ENCODE measurements around the gene FKBP8. TPM values are rescaled to one million over a fixed set of nuclear protein-coding genes. Genes with fewer than 3 reads are reported as not detected.

The FKBP8 gene
- polyA plus RNA-seq, 1 donor = 138 TPM

DNA sequence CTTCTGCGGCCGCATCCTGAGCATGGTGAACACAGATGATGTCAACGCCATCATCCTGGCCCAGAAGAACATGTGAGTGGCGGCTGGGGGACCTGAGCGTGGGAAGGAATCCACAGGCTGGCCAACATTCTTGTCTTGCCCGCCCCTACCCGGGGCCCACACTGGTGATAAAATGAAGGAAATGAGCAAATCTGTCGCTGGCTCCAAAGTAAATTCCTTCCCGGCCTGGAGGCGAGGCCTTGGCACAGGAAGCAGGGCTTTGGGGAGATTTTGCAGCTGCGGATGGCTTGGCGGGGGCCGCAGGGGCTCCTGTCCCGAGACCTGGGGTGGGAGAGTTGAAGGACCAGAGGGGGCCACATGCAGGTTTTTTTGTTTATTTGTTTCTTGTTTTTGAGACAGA, 18.7 kb upstream of the FKBP8 start:
- no peaks in the 10 kb centered on the region for H3K27me3 ChIP-seq (ENCODE audit: control insufficient read depth, insufficient read depth, low read length)
- peaks cover 48% of the 10 kb centered on the region for H3K36me3 ChIP-seq (ENCODE audit: control insufficient read depth, insufficient read depth, low read length)
- no peak overlapping the region for H3K4me3 ChIP-seq (ENCODE audit: low read length)
- WGBS (ENCODE audit: insufficient coverage, low lambda C conversion rate) = 100% methylated on average over 2 of the region's 14 CpGs
- peaks cover 6% of the 10 kb centered on the region for H3K4me1 ChIP-seq (ENCODE audit: control insufficient read depth, insufficient read depth, low read length)
- no peaks in the 10 kb centered on the region for H3K9me3 ChIP-seq (ENCODE audit: control insufficient read depth, low read depth, low read length)
- H3K27ac ChIP-seq (ENCODE audit: low read length) = no peak overlapping the region
- no peak for DNase-seq

DNA sequence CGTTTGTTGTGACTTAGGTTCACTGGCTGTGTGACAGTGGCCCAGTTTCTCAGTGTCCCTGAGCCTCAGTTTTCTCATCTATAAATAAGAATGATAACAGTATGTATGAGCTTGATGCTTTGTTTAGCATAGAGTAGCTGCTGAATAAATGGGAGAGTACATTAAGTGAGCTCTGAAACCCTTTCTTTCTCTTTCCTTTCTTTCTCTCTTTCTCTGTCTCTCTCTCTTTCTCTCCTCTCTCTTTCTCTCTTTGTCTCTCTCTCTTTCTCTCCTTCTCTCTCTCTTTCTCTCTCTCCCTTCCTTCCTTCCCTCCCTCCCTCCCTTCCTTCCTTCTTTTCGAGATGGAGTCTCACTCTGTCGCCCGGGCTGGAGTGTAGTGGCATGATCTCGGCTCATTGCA, 16.3 kb upstream of the FKBP8 start:
- Histone ChIP-seq H3K4me1 (ENCODE audit: control insufficient read depth, insufficient read depth, low read length) (peaks cover 7% of the 10 kb centered on the region), H3K27ac (ENCODE audit: low read length) (no peak overlapping the region), H3K27me3 (ENCODE audit: control insufficient read depth, insufficient read depth, low read length) (no peaks in the 10 kb centered on the region), H3K4me3 (ENCODE audit: low read length) (no peak overlapping the region), H3K36me3 (ENCODE audit: control insufficient read depth, insufficient read depth, low read length) (peaks cover 27% of the 10 kb centered on the region), H3K9me3 (ENCODE audit: control insufficient read depth, low read depth, low read length) (no peaks in the 10 kb centered on the region)
- no CpG with 5 or more reads among the region's 5 CpGs for WGBS (ENCODE audit: insufficient coverage, low lambda C conversion rate)
- no peak for DNase-seq

- Histone ChIP-seq H3K4me3 (ENCODE audit: low read length) (peak overlapping the region; percentile 96), H3K27me3 (ENCODE audit: control insufficient read depth, insufficient read depth, low read length) (no peaks in the 10 kb centered on the region), H3K4me1 (ENCODE audit: control insufficient read depth, insufficient read depth, low read length) (peaks cover 7% of the 10 kb centered on the region), H3K36me3 (ENCODE audit: control insufficient read depth, insufficient read depth, low read length) (peaks cover 20% of the 10 kb centered on the region), H3K9me3 (ENCODE audit: control insufficient read depth, low read depth, low read length) (no peaks in the 10 kb centered on the region), H3K27ac (ENCODE audit: low read length) (peak overlapping the region; percentile 97)
- WGBS (ENCODE audit: insufficient coverage, low lambda C conversion rate) = no CpG with 5 or more reads among the region's 3 CpGs
- DNase-seq = no peak
These were observed 15.2 kb upstream of the FKBP8 start for GRCh38 chr19:18558604-18559003.

DNA sequence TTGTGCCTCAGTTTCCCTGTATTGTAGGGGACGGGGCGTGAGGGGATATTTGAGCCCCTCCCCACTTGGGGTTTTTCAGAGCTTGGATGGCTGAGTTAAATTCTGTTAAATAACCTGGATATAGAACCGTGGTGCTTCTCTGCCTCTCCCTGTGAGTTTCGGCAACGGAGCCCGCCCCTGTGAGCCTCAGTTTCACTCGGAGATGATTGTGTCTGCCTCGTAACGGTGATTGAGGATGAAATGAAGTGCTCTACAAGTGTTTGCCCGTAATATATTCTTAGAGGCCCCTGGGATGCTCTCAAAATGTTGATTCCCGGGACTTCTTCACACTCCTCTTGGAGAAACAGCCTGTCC, 14.8 kb upstream of the FKBP8 start:
- H3K27me3 ChIP-seq (ENCODE audit: control insufficient read depth, insufficient read depth, low read length) = no peaks in the 10 kb centered on the region
- peak overlapping the region; percentile 96 for H3K4me3 ChIP-seq (ENCODE audit: low read length)
- H3K36me3 ChIP-seq (ENCODE audit: control insufficient read depth, insufficient read depth, low read length) = peaks cover 17% of the 10 kb centered on the region
- no CpG with 5 or more reads among the region's 11 CpGs for WGBS (ENCODE audit: insufficient coverage, low lambda C conversion rate)
- H3K9me3 ChIP-seq (ENCODE audit: control insufficient read depth, low read depth, low read length) = no peaks in the 10 kb centered on the region
- peaks cover 7% of the 10 kb centered on the region for H3K4me1 ChIP-seq (ENCODE audit: control insufficient read depth, insufficient read depth, low read length)
- peak in 1 of 2 donors; percentile 48 for DNase-seq
- H3K27ac ChIP-seq (ENCODE audit: low read length) = peak overlapping the region; percentile 97

GRCh38 chr19:18557411-18558201, 14.2 kb upstream of the FKBP8 start, which contains the start of gene KXD1:
KXD1 (plus strand) TSS chr19:18557870; CDS start chr19:18562057, 4,187 bp downstream.
- Histone ChIP-seq H3K27me3 (ENCODE audit: control insufficient read depth, insufficient read depth, low read length) (no peaks in the 10 kb centered on the region), H3K27ac (ENCODE audit: low read length) (peak within 1 kb of the TSS; percentile 97), H3K4me1 (ENCODE audit: control insufficient read depth, insufficient read depth, low read length) (peaks cover 7% of the 10 kb centered on the region), H3K36me3 (ENCODE audit: control insufficient read depth, insufficient read depth, low read length) (peaks cover 12% of the 10 kb centered on the region), H3K9me3 (ENCODE audit: control insufficient read depth, low read depth, low read length) (no peaks in the 10 kb centered on the region), H3K4me3 (ENCODE audit: low read length) (peak within 1 kb of the TSS; percentile 96)
- peak; percentile 98 to 99 for DNase-seq
- WGBS (ENCODE audit: insufficient coverage, low lambda C conversion rate) = no CpG with 5 or more reads among the region's 58 CpGs

GRCh38 chr19:18551631-18552030, 8.3 kb upstream of the FKBP8 start:
- no peak overlapping the region for H3K4me3 ChIP-seq (ENCODE audit: low read length)
- H3K27ac ChIP-seq (ENCODE audit: low read length) = no peak overlapping the region
- DNase-seq = no peak
- no peaks in the 10 kb centered on the region for H3K27me3 ChIP-seq (ENCODE audit: control insufficient read depth, insufficient read depth, low read length)
- no peaks in the 10 kb centered on the region for H3K36me3 ChIP-seq (ENCODE audit: control insufficient read depth, insufficient read depth, low read length)
- no peaks in the 10 kb centered on the region for H3K4me1 ChIP-seq (ENCODE audit: control insufficient read depth, insufficient read depth, low read length)
- WGBS (ENCODE audit: insufficient coverage, low lambda C conversion rate) = no CpG with 5 or more reads among the region's 6 CpGs
- no peaks in the 10 kb centered on the region for H3K9me3 ChIP-seq (ENCODE audit: control insufficient read depth, low read depth, low read length)

DNA sequence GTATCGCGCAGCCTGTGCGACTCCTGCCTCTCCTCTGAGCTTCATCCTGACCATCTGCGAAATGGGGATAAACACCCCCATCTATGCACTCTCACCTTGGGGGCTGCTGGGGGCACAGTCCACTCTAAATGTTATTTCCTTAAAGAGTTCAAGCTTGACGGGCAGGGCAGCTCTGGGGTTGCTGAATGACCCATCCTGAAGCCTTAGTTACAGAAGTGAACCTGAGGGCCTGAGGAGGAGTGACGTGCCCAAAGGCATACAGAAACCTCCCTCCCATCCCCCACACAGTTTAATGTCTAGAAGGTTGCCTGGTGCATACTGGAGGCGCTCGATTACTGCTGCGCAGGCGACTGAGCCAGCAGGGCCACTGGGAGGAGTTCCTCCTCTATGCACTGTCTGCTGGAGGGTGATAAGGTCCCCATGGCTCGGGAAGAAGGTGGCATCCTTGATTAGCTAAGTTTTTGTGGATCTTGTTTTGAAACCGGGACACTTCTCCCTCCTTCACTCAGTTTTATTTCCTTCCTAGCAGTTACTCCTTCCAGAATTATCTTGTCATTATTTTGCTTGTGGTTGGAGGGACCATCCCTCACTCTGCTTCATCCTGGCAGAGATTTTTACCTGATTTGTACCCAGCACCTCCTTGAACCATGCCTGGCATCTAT, 572 bp upstream of the FKBP8 start:
- WGBS (ENCODE audit: insufficient coverage, low lambda C conversion rate) = no CpG with 5 or more reads among the region's 12 CpGs
- Histone ChIP-seq H3K36me3 (ENCODE audit: control insufficient read depth, insufficient read depth, low read length) (peaks cover 23% of the 10 kb centered on the region), H3K9me3 (ENCODE audit: control insufficient read depth, low read depth, low read length) (no peaks in the 10 kb centered on the region), H3K27ac (ENCODE audit: low read length) (no peak overlapping the region), H3K4me3 (ENCODE audit: low read length) (peak overlapping the region; percentile 36), H3K27me3 (ENCODE audit: control insufficient read depth, insufficient read depth, low read length) (no peaks in the 10 kb centered on the region), H3K4me1 (ENCODE audit: control insufficient read depth, insufficient read depth, low read length) (peaks cover 4% of the 10 kb centered on the region)
- DNase-seq = peak; percentile 71 to 75

- H3K27ac ChIP-seq (ENCODE audit: low read length) = peak overlapping the region; percentile 51
- 20% methylated on average over 1 of the region's 11 CpGs for WGBS (ENCODE audit: insufficient coverage, low lambda C conversion rate)
- peaks cover 30% of the 10 kb centered on the region for H3K36me3 ChIP-seq (ENCODE audit: control insufficient read depth, insufficient read depth, low read length)
- H3K4me1 ChIP-seq (ENCODE audit: control insufficient read depth, insufficient read depth, low read length) = peaks cover 4% of the 10 kb centered on the region
- no peaks in the 10 kb centered on the region for H3K27me3 ChIP-seq (ENCODE audit: control insufficient read depth, insufficient read depth, low read length)
- DNase-seq = no peak
- peak overlapping the region; percentile 68 for H3K4me3 ChIP-seq (ENCODE audit: low read length)
- H3K9me3 ChIP-seq (ENCODE audit: control insufficient read depth, low read depth, low read length) = no peaks in the 10 kb centered on the region
These were observed 1.1 kb downstream of the FKBP8 start for GRCh38 chr19:18541992-18542940.

DNA sequence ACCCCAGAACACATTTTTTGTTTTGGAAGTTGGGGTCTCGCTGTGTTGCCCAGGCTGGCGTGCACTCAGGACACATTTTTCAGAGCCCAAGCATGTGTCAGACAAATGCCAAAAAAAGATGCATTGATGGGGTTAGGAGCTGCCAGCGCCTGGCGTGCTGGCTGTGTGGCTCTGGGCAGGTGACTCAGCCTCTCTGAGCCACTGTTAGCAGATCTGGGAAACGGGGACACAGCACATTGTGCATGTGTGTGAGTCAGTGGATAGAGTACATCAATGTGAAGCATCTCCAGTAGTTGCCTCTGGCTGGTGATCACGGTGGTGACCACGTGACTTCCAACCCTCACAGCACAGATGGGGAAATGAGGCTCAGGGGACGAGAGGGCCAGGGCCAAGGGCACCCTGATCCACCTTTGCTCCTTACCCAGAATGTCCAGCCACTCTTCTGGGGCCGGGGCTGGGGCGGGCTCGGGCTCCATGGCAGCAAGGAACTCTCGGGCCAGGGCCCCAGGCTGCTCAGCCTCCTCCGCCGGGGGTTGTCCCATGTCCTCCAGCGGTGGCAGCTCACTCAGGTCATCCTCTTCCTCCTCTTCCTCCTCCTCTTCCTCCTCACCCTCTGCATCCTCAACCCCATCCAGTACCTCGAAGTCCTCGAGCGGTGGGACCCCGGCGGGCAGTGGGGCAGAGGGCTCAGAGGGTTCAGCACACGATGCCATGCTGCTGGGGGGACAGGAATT, 1.9 kb downstream of the FKBP8 start:
- Histone ChIP-seq H3K36me3 (ENCODE audit: control insufficient read depth, insufficient read depth, low read length) (peaks cover 37% of the 10 kb centered on the region), H3K27ac (ENCODE audit: low read length) (no peak overlapping the region), H3K9me3 (ENCODE audit: control insufficient read depth, low read depth, low read length) (no peaks in the 10 kb centered on the region), H3K4me3 (ENCODE audit: low read length) (no peak overlapping the region), H3K27me3 (ENCODE audit: control insufficient read depth, insufficient read depth, low read length) (no peaks in the 10 kb centered on the region), H3K4me1 (ENCODE audit: control insufficient read depth, insufficient read depth, low read length) (peaks cover 4% of the 10 kb centered on the region)
- DNase-seq = no peak
- no CpG with 5 or more reads among the region's 21 CpGs for WGBS (ENCODE audit: insufficient coverage, low lambda C conversion rate)
